GM19372 (cell line): Measurements from ENCODE around the gene ADAP1.

Source experiments
- ATAC-seq: cut with Tn5 transposase; IDR thresholded peaks from one replicate; pipeline ENCODE4 v1.9.1; 2021; ENCODE audit warnings: mild to moderate bottlenecking, low read depth, moderate library complexity; ENCODE audit not compliant: unreplicated experiment

The ADAP1 gene

GRCh38 chr7:897086-897485, 57.4 kb downstream of the ADAP1 start:
- ATAC-seq, result no peak

- no peak for ATAC-seq
Measured at GRCh38 chr7:896346-897075, 58.0 kb downstream of the ADAP1 start.

GRCh38 chr7:895451-896052, 58.9 kb downstream of the ADAP1 start:
- no peak for ATAC-seq

GRCh38 chr7:894927-895450, 59.5 kb downstream of the ADAP1 start:
- ATAC-seq, result no peak

- ATAC-seq, result no peak
Measured at GRCh38 chr7:894164-894867, 60.2 kb downstream of the ADAP1 start.

- ATAC-seq, result no peak
Measured at GRCh38 chr7:893686-894085, 60.8 kb downstream of the ADAP1 start.

- ATAC-seq, result no peak
Measured at GRCh38 chr7:892648-893593, 61.6 kb downstream of the ADAP1 start.

- ATAC-seq, result no peak
Measured at GRCh38 chr7:891805-892204, 62.7 kb downstream of the ADAP1 start.

GRCh38 chr7:891291-891690, 63.2 kb downstream of the ADAP1 start:
- ATAC-seq, result no peak

GRCh38 chr7:890868-891267, 63.6 kb downstream of the ADAP1 start:
- no peak for ATAC-seq

GRCh38 chr7:889391-889790, 65.1 kb downstream of the ADAP1 start:
- no peak for ATAC-seq

GRCh38 chr7:889025-889390, 65.5 kb downstream of the ADAP1 start:
- no peak for ATAC-seq

- ATAC-seq, result no peak
Measured at GRCh38 chr7:888081-889024, 66.1 kb downstream of the ADAP1 start.

- no peak for ATAC-seq
Measured at GRCh38 chr7:887488-887820, 67.0 kb downstream of the ADAP1 start.

GRCh38 chr7:886626-887487, 67.6 kb downstream of the ADAP1 start:
- no peak for ATAC-seq

GRCh38 chr7:885893-886625, 68.4 kb downstream of the ADAP1 start:
- no peak for ATAC-seq

- ATAC-seq, result no peak
Measured at GRCh38 chr7:885261-885892, 69.1 kb downstream of the ADAP1 start.
